GM21526 (cell line): ENCODE results near the gene PRKAB1.
"Not testable (repeated sequence)": the region's sequence is repeated elsewhere in the genome, so short reads cannot be mapped to it uniquely, and the experiment has no call there.

Experiments used
- ATAC-seq: cut with Tn5 transposase; IDR thresholded peaks from one replicate; pipeline ENCODE4 v1.9.1; 2021; ENCODE audit warnings: moderate library complexity; ENCODE audit not compliant: unreplicated experiment, low FRiP score

The PRKAB1 gene

DNA sequence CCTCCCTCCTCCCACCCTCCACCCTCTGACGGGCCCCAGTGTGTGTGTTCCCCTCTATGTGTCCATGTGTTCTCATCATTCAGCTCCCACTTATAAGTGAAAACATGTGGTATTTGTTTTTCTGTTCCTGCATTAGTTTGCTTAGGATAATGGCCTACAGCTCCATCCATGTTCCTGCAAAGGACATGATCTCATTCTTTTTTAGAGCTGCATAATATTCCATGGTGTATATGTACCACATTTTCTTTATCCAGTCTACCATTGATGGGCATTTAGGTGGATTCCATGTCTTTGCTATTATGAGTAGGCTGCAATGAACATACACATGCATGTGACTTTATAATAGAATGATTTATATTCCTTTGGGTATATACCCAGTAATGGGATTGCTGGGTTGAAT is 38.5 kb downstream of the PRKAB1 start:
- ATAC-seq: not testable (repeated sequence)

DNA sequence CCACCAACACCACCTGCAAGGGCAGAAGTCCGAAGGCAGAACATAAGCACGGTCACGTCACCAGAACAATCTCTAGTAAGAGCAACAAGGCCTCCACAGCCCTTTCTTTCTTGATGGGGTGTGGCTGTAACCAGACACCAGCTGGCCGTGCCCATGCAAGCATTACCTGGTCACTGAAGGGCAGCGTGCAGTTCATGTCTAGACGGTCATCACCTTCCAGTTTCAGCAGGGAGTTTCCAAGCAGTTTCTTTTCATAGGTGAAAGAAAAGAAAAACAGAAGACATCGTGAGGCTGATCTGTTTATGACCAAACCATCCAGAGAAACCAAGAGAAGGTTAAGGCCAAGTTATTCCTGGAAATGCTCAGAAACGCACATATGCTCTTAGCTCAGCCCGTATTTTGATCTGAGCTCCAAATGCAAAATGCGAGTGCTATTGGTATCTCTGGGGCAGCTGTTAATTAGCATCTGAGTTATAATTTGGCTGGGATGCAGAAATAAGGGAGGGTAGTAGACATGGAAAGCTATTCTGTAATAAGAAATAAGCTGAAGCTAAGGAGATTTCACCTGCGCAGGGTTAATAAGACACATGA is 42.5 kb downstream of the PRKAB1 start:
- no peak for ATAC-seq

DNA sequence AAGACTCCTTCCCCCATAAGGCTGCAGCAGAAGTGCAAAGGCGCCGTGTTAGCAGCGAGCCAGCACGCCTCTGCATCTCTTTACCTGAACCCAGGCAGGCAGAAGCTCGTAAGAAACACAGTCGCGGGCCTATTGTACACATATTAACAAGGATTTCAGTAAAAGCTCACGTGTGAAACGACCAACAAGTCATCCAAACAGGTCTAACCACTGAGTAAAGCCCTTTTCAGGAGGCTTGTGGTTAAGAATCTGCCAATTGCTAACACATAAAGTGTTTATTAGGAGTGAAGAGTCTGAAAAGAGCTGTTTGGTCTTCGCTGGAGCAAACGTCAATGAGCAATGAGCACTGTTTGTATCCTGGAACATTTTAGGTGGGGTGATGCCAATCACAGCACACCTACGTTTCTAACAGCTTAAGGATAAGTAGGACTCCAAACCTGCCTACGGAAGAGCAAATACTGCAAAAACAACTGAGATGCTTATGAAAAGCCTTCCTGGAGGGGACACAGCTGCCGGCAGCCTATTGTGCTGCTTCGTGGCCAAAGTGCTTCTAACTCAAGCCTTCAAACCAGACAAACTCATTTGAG is 43.1 kb downstream of the PRKAB1 start:
- ATAC-seq: no peak

DNA sequence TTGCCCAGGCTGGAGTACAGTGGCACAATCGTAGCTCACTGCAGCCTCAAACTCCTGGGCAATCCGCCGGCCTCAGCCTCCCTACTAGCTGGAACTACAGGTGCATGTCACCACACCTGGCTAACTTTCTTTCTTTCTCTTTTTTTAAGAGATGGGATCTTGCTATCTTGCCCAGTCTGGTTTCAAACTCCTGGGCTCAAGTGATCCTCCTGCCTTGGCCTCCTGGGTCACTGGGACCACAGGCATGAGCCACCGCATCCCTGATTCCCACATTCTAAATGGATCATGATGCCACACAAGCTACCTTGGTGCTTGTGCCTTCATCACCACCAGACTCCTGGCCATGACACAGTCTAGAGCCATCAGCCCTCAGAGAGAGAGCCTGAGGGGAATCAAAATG is 43.8 kb downstream of the PRKAB1 start:
- no peak for ATAC-seq

DNA sequence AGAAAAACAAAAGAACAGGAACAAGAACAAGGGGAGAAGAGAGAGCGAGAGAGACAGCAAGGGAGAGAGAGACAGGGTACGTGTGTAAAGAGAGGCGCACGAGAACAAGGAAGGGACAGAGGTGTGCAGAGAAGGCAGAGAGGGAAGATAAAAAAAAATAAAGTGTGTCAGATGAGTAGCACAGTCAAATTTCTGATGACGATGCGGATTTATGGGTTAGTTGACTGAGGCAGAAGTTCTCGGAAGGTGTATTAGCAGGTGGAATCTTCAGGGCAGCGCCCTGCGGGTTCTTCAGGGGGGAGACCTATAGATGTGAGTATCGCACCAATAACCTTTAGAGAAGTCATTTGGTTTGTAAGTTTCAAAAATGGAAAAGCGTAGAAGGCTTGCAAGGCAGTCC is 44.8 kb downstream of the PRKAB1 start:
- no peak for ATAC-seq

DNA sequence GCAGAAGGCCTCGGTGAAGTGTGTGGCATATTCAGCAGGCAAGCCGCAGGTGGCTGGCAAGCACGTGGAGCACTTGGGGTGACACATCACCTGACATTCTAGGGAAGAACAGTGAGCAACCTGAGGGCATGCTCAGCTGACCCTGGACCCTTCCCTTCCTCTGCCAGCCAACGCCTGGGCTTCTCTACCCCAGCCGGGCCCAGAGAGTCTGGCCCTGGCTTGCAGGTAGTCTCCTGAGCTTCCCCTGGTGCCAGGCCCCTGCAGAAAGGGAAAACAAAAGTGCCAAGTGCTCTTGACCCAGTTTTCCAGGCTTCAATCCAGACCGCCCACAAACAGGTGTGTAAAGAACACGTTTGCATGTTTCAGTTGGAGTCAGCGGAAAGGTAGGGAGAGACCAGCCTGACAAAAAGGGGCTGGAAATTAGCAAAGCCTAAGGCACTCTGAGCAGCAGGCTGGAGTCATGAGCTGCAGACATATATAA is 45.7 kb downstream of the PRKAB1 start:
- ATAC-seq: no peak

DNA sequence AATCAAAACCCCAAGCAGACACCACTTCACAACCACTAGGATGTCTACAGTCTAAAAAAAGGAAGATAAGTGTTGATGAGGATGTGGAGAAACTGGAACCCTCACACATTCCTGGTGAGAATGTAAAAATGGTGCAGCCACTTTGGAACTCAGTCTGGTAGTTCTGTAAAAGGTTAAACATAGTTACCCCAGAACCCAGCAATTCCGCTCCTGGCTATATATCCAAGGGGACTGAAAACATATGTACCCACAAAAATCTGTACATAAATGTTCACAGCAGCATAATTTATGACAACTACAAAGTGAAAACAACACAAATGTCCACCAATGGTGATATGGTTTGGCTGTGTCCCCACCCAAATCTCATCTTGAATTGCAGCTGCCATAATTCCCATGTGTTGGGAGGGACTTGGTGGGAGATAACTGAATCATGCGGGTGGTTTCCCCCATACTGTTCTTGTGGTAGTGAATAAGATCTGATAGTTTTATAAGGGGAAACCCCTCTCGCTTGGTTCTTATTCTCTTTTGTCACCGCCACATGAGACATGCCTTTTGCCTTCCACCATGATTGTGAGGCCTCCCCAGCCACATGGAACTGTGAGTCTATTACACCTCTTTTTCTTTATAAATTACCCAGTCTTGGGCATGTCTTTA is 46.8 kb downstream of the PRKAB1 start:
- no peak for ATAC-seq

DNA sequence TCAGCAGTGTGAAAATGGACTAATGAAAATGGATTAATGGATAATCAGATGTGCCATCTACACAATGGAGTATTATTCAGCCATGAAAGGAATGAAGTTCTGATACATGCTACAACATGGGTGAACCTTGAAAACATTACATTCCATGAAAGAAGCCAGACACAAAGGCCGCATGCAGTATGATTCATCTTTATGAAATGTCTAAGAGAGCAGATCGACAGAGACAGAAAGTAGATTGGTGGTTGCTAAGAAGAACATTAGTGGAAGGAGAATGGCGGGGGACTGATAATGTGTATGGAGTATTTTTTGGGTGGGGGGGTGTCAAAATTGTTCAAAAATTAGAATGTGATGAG is 47.3 kb downstream of the PRKAB1 start:
- no peak for ATAC-seq

DNA sequence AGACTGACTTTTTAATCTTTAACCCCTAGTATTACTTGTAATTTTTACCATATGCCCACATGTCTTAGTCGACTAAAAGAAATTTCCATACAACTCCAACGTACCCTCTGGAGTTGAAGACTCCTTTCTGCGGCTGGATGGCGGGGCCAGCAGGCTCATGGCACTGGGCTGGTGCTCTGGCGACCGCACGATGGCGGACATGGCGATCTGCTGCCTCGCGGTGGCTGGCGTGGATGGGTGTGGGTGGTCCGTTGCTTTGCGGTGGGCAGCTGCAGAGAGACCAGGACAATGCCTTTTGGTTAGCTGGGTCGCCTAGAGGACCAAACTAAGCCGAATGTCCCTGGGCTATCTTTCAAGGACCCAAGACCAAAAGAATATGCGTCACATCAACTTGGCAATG is 50.2 kb downstream of the PRKAB1 start:
- ATAC-seq: no peak

DNA sequence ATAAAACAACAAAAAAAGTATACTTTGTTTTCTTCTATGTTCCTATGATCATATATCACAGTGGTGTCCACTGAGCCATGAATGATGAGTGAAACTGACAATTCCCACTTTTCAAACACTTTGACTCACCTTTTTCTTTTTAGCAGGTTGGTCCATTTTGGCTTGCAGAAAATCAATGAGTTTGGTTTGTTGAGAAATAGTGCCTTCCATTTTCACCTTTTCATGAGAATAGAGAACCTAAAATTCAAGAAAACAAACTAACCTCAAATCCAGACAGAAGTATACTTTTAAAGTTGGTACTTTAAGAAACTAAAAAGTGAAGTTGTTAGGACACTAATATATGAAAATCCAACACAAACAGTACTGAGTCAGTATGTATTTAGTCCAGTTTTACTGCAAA is 52.4 kb downstream of the PRKAB1 start:
- ATAC-seq: no peak

DNA sequence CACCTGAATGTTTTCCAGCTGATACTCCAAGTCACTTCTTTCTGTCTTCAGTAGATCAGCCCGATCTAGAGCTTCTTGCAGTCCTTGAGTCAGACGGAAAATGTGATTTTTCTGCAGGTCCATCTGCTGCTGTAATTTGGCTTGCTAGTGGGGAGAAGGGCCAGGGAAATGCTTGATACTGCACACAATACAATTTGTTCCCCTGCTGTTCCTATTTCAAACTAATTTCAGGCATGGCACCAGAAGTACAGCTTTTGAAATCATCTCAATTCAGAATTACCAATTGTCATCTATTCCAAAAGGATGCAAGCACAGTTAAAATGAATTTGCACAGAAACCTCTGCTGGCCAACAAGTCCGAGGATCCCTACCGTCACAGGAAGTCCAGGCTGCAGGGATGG is 53.4 kb downstream of the PRKAB1 start:
- no peak for ATAC-seq

DNA sequence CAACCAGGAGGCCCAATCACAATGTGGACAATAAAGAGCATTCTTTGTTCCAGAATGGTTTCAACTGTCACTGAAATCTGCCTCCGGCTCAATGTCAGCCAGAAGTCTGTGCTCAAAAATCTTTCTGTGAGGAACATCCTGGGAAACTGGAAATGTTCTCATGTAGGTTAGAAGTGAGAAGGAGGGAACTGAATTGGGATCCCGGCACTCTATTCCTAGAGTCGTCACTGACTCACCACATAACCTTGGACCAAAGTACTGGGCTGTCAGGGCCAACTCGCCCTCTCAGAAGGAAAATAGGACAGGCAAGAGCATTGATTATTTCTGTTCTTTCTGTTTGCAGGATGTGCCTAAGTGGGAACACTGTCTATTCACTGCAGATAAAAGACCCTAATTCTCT is 57.6 kb downstream of the PRKAB1 start:
- ATAC-seq: no peak

DNA sequence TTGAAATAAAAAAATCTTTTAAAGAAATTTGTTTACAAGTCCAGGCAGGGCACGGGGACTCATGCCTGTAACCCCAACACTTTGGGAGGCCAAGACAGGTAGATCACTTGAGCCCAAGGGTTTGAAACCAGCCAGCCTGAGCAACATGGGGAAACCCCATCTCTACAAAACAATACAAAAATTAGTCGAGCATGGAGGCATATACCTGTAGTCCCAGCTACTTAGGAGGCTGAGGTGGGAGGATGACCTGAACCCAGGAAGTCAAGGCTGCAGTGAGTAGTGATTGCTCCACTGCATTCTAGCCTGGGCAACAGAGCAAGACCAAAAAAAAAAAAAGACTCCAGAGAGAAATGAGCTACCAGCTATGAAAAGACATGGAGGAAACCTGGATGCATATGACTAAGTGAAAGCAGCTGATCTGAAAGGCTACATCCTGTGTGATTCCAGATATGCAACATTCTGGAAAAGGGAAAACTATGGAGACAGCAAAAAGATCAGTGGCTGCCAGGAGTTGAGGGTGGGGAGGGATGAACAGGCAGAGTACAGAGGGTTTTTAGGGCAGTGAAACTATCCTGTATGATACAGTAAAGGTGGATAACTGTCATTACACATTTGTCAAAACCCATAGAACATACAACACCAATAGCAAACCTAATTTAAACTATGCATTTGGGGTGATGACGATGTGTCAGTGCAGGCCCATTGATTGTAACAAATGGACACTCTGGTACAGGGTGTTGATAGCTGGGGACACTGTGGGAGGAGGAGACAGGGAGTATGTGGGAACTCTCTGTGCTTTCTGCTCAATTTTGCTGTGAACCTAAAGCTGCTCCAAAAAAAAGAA is 59.9 kb downstream of the PRKAB1 start:
- no peak for ATAC-seq

DNA sequence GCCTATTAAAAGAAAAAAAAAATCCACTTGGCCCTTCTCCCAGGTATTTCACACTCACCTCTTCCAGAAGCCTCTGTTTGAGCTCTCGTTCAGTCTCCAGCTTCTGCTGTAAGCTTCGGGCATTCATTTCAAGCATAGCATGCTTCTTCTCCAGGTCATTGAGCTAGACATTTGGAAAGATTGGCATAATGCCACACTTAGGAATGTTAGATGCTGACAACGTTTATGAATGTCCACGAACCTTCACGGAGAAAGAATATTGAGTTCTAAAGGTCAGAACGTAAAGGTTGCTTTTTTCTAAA is 60.5 kb downstream of the PRKAB1 start:
- no peak for ATAC-seq

DNA sequence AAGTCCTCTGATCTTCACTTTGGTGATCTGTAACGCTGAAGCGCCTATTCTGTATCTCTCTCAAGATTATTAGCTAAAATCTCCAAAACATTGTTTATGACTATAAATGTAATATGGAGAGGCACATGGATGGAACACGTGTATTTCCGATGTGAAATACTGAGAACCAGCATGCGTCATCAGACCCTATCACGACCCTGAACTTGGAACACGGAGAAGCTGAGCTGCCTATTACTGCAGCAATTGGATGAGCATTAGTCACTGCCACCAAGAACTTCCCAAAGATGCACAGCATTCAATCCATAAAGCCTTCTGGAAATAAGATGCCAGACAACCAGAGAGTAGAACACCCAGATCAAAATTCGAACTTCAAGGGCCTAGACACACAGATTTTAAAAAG is 61.9 kb downstream of the PRKAB1 start:
- ATAC-seq: no peak

DNA sequence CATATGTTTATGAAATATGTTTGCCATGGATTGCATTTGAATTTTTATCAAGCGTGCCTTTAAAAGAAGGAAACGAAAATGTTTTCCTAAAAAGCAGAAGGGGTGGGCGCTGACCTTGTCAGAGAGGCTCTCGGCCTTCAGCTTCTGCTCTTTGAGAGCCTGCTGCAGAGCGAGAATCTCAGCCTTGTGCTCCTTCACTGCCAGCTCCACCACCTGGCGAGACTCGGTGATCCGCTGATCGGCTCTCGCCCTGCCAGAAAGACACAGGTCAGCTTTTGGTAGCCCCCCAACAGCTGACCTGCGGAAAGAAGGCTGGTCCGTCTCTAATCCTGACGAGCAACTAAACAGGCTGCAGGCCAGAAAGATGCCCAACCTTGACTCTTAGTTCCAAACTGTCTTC is 62.4 kb downstream of the PRKAB1 start:
- no peak for ATAC-seq
